Spleen (tissue), 7 donors: ENCODE data around the gene EXOC4.

ENCODE experiments used
- CTCF ChIP-seq, 11 experiments: fragments of 200-600 bp in 7 of 11; fragments of 450-650 bp in 4 of 11; sonication (generic) in 4 of 11; IDR thresholded peaks in 8 of 11; conservative IDR thresholded peaks in 3 of 11; 1 replicate in 7 of 11; 2 replicates in 4 of 11; pipeline versions ENCODE4 v1.4.0 to v1.8.0; 2016 to 2021; ENCODE audit warnings: antibody characterized with exemption in 11 of 11, inconsistent platforms in 4 of 11, mild to moderate bottlenecking in 1 of 11
- POLR2A ChIP-seq, 3 donors: fragments of 450-650 bp; IDR thresholded peaks; one replicate each; pipeline ENCODE4 v1.5.1; 2017; ENCODE audit warnings: antibody characterized with exemption in 3 of 3, mild to moderate bottlenecking in 1 of 3
- POLR2AphosphoS5 ChIP-seq, 3 donors: sonication (generic); formaldehyde crosslinking; IDR thresholded peaks; one replicate each; pipeline ENCODE4 v1.5.1; 2017; ENCODE audit warnings: antibody characterized with exemption in 3 of 3
- donor health status: DM: no; HTN: no; CAD: no; lungs with moderate emphysema.
- donor health status: DM: no; HTN: no; CAD: no.
- donor health status: DM: no; HTN: no; CAD: no.

GRCh38 chr7:133941496-133941895 lies 688.6 kb downstream of the EXOC4 start:
- TF ChIP-seq CTCF (IDR thresholded peaks at IDR 0.05 in 8 of 11, conservative IDR thresholded peaks at IDR 0.05 in 3 of 11) (no peak), POLR2AphosphoS5 (IDR thresholded peaks at IDR 0.05) (no peak), POLR2A (IDR thresholded peaks at IDR 0.05) (no peak)
